Lower leg skin (tissue), 4 donors: ENCODE measurements around the gene ZNF41. TPM values are rescaled to one million over a fixed set of nuclear protein-coding genes. Genes with fewer than 3 reads are reported as not detected.

Source experiments
- DNase-seq, 2 donors: peaks; one replicate each; pipeline ENCODE4 v3.0.0-alpha.2; 2019; ENCODE audit warnings: low spot score in 2 of 2
- H3K4me3 ChIP-seq: fragments of 200-600 bp; sonication (generic); 2 replicates; pipeline ENCODE4 v1.5.1; 2017; ENCODE audit warnings: mild to moderate bottlenecking, low read depth; ENCODE audit not compliant: poor library complexity, severe bottlenecking
- POLR2A ChIP-seq, 2 donors: fragments of 450-650 bp; IDR thresholded peaks; one replicate each; pipeline ENCODE4 v1.6.1; 2016 to 2017; ENCODE audit warnings: antibody characterized with exemption in 2 of 2, mild to moderate bottlenecking in 1 of 2, moderate library complexity in 1 of 2
- WGBS, 2 donors: methylation state at CpG; one replicate each; pipeline ENCODE4 v1.1.5; 2018; 5-methylcytosine and 5-hydroxymethylcytosine counted together
- intact Hi-C: fragments of 100-400 bp; cut with DNase I; formaldehyde crosslinking; loops from one replicate; pipeline ENCODE4 v1.15.0; 2023; ENCODE audit warnings: low total_unique reads
- total RNA-seq, 4 donors: library from RNA; depleted of rRNA; stranded (reverse); fragments of >200 nt; gene quantifications; one replicate each; pipeline ENCODE4 v1.1.0, GENCODE V29; 2016
- TF ChIP-seq, protein P1 (sequence below), 3 donors: fragments of 450-650 bp; IDR thresholded peaks; one replicate each; pipeline ENCODE4 v1.5.1; 2016; ENCODE audit warnings: antibody characterized with exemption in 3 of 3, mild to moderate bottlenecking in 3 of 3, moderate library complexity in 2 of 3

Gene ZNF41
- total RNA-seq, 4 donors from 2014 or later = 4.6 to 12.9 (median 7.7) TPM

DNA sequence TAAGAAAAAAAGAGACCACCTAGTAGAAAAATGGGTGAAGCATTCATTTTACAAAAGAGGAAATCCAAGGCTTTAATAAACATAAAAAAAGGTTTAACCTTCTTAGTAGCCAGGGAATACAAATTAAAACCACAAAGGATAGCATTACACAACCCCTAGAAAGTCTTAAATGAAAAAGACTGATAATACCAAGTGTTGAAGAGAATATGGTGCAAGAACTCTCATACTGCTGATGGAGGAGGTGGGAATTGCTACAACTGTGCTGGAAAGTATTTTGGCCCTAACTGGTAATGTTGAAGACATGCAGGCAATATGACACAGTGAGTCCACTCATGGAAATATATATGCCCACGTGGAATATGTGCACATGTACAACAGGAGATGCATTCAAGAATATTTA, 22.5 kb downstream of the ZNF41 start:
- no peak for TF ChIP-seq POLR2A (IDR thresholded peaks at IDR 0.05)
- TF ChIP-seq, protein P1, sequence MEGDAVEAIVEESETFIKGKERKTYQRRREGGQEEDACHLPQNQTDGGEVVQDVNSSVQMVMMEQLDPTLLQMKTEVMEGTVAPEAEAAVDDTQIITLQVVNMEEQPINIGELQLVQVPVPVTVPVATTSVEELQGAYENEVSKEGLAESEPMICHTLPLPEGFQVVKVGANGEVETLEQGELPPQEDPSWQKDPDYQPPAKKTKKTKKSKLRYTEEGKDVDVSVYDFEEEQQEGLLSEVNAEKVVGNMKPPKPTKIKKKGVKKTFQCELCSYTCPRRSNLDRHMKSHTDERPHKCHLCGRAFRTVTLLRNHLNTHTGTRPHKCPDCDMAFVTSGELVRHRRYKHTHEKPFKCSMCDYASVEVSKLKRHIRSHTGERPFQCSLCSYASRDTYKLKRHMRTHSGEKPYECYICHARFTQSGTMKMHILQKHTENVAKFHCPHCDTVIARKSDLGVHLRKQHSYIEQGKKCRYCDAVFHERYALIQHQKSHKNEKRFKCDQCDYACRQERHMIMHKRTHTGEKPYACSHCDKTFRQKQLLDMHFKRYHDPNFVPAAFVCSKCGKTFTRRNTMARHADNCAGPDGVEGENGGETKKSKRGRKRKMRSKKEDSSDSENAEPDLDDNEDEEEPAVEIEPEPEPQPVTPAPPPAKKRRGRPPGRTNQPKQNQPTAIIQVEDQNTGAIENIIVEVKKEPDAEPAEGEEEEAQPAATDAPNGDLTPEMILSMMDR (IDR thresholded peaks at IDR 0.05) = no peak
- H3K4me3 ChIP-seq = no peak overlapping the region
- WGBS, 2 donors = 41 to 81% methylated on average over 1 of the region's 1 CpG
- intact Hi-C loops = no loop called here
- DNase-seq = no peak

DNA sequence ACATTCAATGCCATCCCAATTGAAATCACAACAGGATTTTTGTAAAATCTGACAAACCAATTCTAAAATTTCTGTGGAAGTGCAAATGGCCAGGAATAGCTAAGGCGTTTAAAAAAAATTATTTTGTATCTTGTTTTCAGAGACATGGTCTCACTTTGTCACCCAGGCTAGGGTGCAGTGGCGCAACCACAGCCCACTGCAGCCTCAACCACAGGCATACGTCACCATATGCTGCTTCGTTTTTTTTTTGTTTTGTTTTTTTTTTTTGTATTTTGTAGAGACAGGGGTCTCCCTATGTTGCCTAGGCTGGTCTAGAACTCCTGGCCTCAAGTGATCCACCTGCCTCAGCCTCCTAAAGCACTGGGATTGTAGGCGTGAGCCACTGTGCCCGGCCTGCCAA, 24.5 kb downstream of the ZNF41 start:
- WGBS, 2 donors = 85 to 97% methylated on average over 6 of the region's 6 CpGs
- DNase-seq = no peak
- intact Hi-C loops = no loop called here
- TF ChIP-seq, protein P1 (IDR thresholded peaks at IDR 0.05) = no peak
- no peak for TF ChIP-seq POLR2A (IDR thresholded peaks at IDR 0.05)
- no peak overlapping the region for H3K4me3 ChIP-seq

DNA sequence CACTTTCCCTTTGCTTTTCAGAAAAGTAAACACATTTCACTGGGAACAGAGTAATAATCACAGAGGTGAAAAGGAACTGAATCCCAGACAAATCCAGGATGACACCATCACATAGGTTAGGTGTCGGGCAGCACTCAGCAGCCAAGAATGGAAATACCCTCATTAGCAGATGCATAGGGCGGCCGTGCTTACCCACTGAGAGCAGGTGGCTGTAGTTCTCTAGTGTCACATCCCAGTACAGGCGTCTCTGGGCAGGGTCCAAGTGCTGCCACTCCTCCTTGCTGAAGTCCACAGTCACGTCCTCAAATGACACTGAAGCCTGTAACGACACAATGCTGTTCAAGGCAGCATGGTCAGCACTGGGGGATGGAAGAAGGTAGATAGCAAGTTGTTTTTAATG, 26.9 kb downstream of the ZNF41 start:
- no peak for TF ChIP-seq POLR2A (IDR thresholded peaks at IDR 0.05)
- WGBS, 2 donors = 92 to 96% methylated on average over 6 of the region's 6 CpGs
- no peak overlapping the region for H3K4me3 ChIP-seq
- DNase-seq = no peak
- intact Hi-C loops = no loop called here

DNA sequence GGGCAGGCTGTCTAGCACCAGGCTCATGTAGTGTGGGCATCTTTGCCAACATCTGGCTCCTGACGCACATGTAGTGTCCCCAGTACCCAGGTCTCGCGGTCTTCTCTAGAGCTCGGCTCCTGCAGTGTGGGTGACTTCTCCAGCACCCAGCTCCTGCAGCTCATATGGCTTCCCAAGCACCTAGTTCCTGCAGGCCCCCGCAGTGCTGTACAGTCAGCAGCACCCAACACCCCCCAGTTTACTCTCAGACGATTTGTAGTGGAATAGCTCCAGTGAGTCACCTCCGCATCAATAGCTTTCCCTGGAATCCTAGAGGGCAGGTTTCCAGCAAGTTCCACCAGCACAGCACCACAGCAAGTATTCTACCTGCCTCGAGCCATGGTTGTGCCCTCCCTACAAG, 30.9 kb downstream of the ZNF41 start:
- TF ChIP-seq POLR2A (IDR thresholded peaks at IDR 0.05) = no peak
- TF ChIP-seq, protein P1 (IDR thresholded peaks at IDR 0.05) = no peak
- intact Hi-C loops = no loop called here
- WGBS, 2 donors = 89 to 98% methylated on average over 8 of the region's 8 CpGs
- no peak overlapping the region for H3K4me3 ChIP-seq
- no peak for DNase-seq

DNA sequence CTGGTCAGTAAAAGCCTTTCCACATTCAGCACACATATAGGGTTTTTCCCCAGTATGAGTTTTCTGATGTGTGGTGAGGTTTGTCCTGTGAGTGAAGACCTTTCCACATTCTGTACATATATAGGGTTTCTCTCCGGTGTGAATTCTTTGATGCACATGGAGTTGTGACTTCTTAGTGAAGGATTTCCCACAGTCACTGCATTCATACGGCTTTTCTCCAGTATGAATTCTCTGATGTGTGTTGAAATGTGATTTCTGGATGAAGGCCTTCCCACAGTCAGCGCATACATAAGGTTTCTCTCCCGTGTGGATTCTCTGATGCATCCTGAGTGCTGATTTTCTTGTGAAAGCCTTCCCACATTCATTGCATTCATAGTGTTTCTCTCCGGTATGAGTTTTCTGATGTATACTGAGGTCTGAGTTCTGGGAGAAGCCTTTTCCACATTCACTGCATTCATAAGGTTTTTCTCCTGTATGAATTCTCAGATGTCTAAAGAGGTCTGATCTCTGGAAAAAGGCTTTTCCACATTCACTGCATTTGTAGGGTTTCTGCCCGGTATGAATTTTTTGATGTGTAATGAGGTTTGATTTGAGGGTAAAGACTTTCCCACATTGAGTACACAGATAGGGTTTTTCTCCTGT, 34.7 kb downstream of the ZNF41 start:
- DNase-seq = no peak
- WGBS, 2 donors = 93 to 99% methylated on average over 6 of the region's 6 CpGs
- TF ChIP-seq POLR2A (IDR thresholded peaks at IDR 0.05) = no peak
- TF ChIP-seq, protein P1 (IDR thresholded peaks at IDR 0.05) = no peak
- H3K4me3 ChIP-seq = no peak overlapping the region
- intact Hi-C loops = no loop called here

DNA sequence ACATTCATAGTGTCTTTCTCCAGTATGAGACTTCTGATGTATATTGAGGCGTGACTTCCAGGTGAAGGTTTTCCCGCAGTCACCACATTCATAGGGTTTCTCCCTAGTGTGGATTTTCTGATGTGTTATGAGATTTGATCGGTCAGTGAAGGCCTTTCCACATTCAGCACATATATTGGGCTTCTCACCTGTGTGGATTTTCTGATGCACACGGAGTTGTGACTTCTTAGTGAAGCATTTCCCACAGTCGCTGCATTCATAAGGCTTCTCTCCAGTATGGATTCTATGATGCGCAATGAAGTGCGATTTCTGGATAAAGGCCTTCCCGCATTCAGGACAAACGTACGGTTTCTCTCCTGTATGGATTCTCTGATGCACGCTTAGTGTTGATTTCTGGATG, 35.4 kb downstream of the ZNF41 start:
- no peak for DNase-seq
- intact Hi-C loops = no loop called here
- H3K4me3 ChIP-seq = no peak overlapping the region
- WGBS, 2 donors = 86 to 96% methylated on average over 11 of the region's 11 CpGs
- TF ChIP-seq, protein P1 (IDR thresholded peaks at IDR 0.05) = no peak
- TF ChIP-seq POLR2A (IDR thresholded peaks at IDR 0.05) = no peak
